ENCODE measurements around the gene CCDC3.

DNA sequence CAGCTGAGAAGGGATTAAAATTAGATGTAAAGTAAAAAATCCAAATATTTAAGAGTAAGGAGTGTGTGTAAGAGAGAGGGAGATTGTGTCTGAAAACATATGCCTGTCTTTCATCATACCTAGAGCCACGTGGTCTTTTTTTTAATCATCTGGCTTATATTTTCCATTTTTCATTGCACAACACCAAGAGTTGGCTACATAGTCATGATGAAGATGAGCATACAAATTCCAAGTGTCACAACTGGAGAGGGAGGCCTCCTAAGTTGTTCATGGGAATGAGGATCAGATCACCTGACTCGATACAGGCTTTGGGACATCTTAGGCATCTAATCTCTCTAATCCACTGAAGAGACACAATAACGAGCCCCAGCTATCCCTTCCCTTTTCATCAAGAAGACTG, 47.2 kb upstream of the CCDC3 start:
- TF ChIP-seq, protein P1, sequence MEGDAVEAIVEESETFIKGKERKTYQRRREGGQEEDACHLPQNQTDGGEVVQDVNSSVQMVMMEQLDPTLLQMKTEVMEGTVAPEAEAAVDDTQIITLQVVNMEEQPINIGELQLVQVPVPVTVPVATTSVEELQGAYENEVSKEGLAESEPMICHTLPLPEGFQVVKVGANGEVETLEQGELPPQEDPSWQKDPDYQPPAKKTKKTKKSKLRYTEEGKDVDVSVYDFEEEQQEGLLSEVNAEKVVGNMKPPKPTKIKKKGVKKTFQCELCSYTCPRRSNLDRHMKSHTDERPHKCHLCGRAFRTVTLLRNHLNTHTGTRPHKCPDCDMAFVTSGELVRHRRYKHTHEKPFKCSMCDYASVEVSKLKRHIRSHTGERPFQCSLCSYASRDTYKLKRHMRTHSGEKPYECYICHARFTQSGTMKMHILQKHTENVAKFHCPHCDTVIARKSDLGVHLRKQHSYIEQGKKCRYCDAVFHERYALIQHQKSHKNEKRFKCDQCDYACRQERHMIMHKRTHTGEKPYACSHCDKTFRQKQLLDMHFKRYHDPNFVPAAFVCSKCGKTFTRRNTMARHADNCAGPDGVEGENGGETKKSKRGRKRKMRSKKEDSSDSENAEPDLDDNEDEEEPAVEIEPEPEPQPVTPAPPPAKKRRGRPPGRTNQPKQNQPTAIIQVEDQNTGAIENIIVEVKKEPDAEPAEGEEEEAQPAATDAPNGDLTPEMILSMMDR (IDR thresholded peaks at IDR 0.05): no peak
- TF ChIP-seq POLR2A (IDR thresholded peaks at IDR 0.05): no peak
